ENCODE results near the gene CHST9. TPM values are rescaled to one million over a fixed set of nuclear protein-coding genes. Genes with fewer than 3 reads are reported as not detected.

CHST9 gene
- total RNA-seq, 1 donor from 2014 or later: 0.03 TPM

- no peaks in the 10 kb centered on the region for H3K36me3 ChIP-seq
- intact Hi-C loops (cut with DNase I): no loop called here
- no peak overlapping the region for H3K27ac ChIP-seq
- DNase-seq: no peak
- no peak overlapping the region for H3K4me3 ChIP-seq
- H3K9me3 ChIP-seq: no peaks in the 10 kb centered on the region
- no peak for TF ChIP-seq CTCF (IDR thresholded peaks at IDR 0.05)
- ATAC-seq: peak; percentile 75
- H3K4me1 ChIP-seq: no peaks in the 10 kb centered on the region
- H3K27me3 ChIP-seq: no peaks in the 10 kb centered on the region
Measured at GRCh38 chr18:26901020-26901419, 284.1 kb downstream of the CHST9 start.

GRCh38 chr18:26894426-26894825, 290.7 kb downstream of the CHST9 start:
- no peak for DNase-seq
- H3K9me3 ChIP-seq: no peaks in the 10 kb centered on the region
- intact Hi-C loops (cut with DNase I): no loop called here
- H3K27ac ChIP-seq: no peak overlapping the region
- no peak for TF ChIP-seq CTCF (IDR thresholded peaks at IDR 0.05)
- H3K36me3 ChIP-seq: no peaks in the 10 kb centered on the region
- H3K27me3 ChIP-seq: no peaks in the 10 kb centered on the region
- ATAC-seq: peak; percentile 58
- H3K4me3 ChIP-seq: no peak overlapping the region
- H3K4me1 ChIP-seq: no peaks in the 10 kb centered on the region

- ATAC-seq (no peak), DNase-seq (no peak)
- Histone ChIP-seq H3K4me1 (no peaks in the 10 kb centered on the region), H3K27me3 (no peaks in the 10 kb centered on the region), H3K27ac (no peak overlapping the region), H3K4me3 (no peak overlapping the region), H3K36me3 (no peaks in the 10 kb centered on the region), H3K9me3 (no peaks in the 10 kb centered on the region)
- intact Hi-C loops (cut with DNase I): no loop called here
- TF ChIP-seq CTCF (IDR thresholded peaks at IDR 0.05): no peak
Measured at GRCh38 chr18:26893996-26894395, 291.1 kb downstream of the CHST9 start.

- H3K27me3 ChIP-seq: no peaks in the 10 kb centered on the region
- no peak for ATAC-seq
- no peak overlapping the region for H3K4me3 ChIP-seq
- intact Hi-C loops (cut with DNase I): no loop called here
- H3K9me3 ChIP-seq: no peaks in the 10 kb centered on the region
- no peaks in the 10 kb centered on the region for H3K4me1 ChIP-seq
- H3K36me3 ChIP-seq: no peaks in the 10 kb centered on the region
- H3K27ac ChIP-seq: no peak overlapping the region
- DNase-seq: no peak
- TF ChIP-seq CTCF (IDR thresholded peaks at IDR 0.05): no peak
Measured at GRCh38 chr18:26888259-26888658, 296.8 kb downstream of the CHST9 start.

DNA sequence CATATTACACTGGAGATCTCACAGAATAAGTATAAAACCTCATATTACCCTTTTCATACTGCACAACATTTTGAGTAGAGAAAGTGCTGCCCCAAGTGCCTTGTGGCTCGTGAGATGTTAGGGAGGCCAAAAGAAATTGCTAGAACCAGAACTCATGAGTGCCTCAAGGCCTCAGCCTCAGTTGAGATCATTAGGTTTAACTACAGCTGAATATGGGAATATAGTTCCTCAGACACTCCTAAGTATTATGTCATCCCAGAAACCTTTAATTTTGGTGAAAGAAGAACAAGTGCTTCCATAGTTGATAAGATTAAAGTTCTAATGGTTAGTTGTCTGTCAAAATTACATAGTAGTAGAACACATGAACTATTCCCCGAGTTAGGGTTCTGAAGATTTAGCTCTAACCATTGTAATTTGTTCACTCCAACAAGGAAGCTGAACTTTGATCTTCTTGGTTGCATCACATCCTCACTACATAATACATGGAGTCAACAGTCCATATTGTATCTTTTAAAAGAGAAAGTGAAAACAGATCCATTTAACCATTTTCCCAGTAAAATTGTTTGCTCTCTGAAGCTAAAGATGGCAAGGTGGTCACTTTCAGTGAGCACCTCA, 310.0 kb downstream of the CHST9 start:
- peak; percentile 39 for ATAC-seq
- H3K9me3 ChIP-seq: no peaks in the 10 kb centered on the region
- TF ChIP-seq CTCF (IDR thresholded peaks at IDR 0.05): no peak
- H3K36me3 ChIP-seq: no peaks in the 10 kb centered on the region
- no peaks in the 10 kb centered on the region for H3K27me3 ChIP-seq
- DNase-seq: no peak
- no peak overlapping the region for H3K27ac ChIP-seq
- intact Hi-C loops (cut with DNase I): no loop called here
- no peaks in the 10 kb centered on the region for H3K4me1 ChIP-seq
- no peak overlapping the region for H3K4me3 ChIP-seq

DNA sequence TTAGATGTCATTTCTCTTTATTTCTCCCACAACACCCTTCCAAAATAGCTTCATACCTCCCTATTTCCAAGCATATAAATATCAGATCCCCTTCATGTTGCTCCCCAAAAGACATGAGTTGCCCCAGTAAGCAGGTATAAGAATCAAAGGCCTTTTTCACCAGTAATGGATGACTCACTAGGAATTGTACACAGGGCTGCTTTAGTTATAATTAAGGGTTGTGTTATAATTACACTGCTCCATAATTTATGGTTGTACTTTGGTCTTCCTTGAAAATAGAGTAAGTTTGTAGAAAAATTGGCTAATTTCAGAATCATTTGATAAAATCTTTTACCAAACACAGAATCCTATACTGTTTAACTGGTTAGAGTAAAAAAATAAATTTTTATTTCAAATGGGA, 310.8 kb downstream of the CHST9 start:
- intact Hi-C loops (cut with DNase I): no loop called here
- no peaks in the 10 kb centered on the region for H3K36me3 ChIP-seq
- no peak overlapping the region for H3K27ac ChIP-seq
- H3K4me3 ChIP-seq: no peak overlapping the region
- H3K27me3 ChIP-seq: no peaks in the 10 kb centered on the region
- TF ChIP-seq CTCF (IDR thresholded peaks at IDR 0.05): no peak
- no peak for ATAC-seq
- H3K4me1 ChIP-seq: no peaks in the 10 kb centered on the region
- DNase-seq: no peak
- no peaks in the 10 kb centered on the region for H3K9me3 ChIP-seq
